ENCODE measurements around the gene GOLGA3.
"Not testable (repeated sequence)": the region's sequence is repeated elsewhere in the genome, so short reads cannot be mapped to it uniquely, and the experiment has no call there.

The GOLGA3 gene

GRCh38 chr12:132840536-132840935 is 11.9 kb upstream of the GOLGA3 start:
- no peak for DNase-seq (ENCODE audit: low spot score)
- no peak for TF ChIP-seq CTCF (IDR thresholded peaks at IDR 0.05; ENCODE audit: extremely low read depth, missing control alignments)

- no peak for DNase-seq (ENCODE audit: low spot score)
Observed at GRCh38 chr12:132839558-132840235, 11.0 kb upstream of the GOLGA3 start.

GRCh38 chr12:132838410-132839080 is 9.9 kb upstream of the GOLGA3 start:
- no peak for TF ChIP-seq CTCF (IDR thresholded peaks at IDR 0.05; ENCODE audit: extremely low read depth, missing control alignments)
- no peak for DNase-seq (ENCODE audit: low spot score)

More at GRCh38 chr12:132839558-132840235, 11.0 kb upstream of the GOLGA3 start:
- no peak for TF ChIP-seq CTCF (IDR thresholded peaks at IDR 0.05; ENCODE audit: extremely low read depth, missing control alignments)

- no peak for DNase-seq (ENCODE audit: low spot score)
- TF ChIP-seq CTCF (IDR thresholded peaks at IDR 0.05; ENCODE audit: extremely low read depth, missing control alignments) = no peak
Observed at GRCh38 chr12:132837693-132838409, 9.2 kb upstream of the GOLGA3 start.

- peak; percentile 59 for DNase-seq (ENCODE audit: low spot score)
- TF ChIP-seq CTCF (IDR thresholded peaks at IDR 0.05; ENCODE audit: extremely low read depth, missing control alignments) = no peak
Observed at GRCh38 chr12:132836795-132837331, 8.2 kb upstream of the GOLGA3 start.

GRCh38 chr12:132836230-132836629 is 7.6 kb upstream of the GOLGA3 start:
- not testable (repeated sequence) for DNase-seq (ENCODE audit: low spot score)

- no peak for DNase-seq (ENCODE audit: low spot score)
- no peak for TF ChIP-seq CTCF (IDR thresholded peaks at IDR 0.05; ENCODE audit: extremely low read depth, missing control alignments)
Observed at GRCh38 chr12:132835076-132836025, 6.7 kb upstream of the GOLGA3 start.
